Sigmoid colon (tissue), 4 donors: ENCODE data around the gene COL4A6.

Experiments used
- EP300 ChIP-seq, 4 donors: sonication (generic); formaldehyde crosslinking; IDR thresholded peaks; one replicate each; pipeline ENCODE4 v1.6.1; 2017; ENCODE audit warnings: antibody characterized with exemption in 4 of 4
- POLR2AphosphoS5 ChIP-seq, 4 donors: sonication (generic); formaldehyde crosslinking; IDR thresholded peaks; one replicate each; pipeline ENCODE4 v1.6.1; 2017; ENCODE audit warnings: antibody characterized with exemption in 4 of 4
- TF ChIP-seq, protein P1 (sequence below), 4 experiments: fragments of 450-650 bp in 3 of 4; fragments of 200-600 bp in 1 of 4; IDR thresholded peaks; one replicate each; pipeline ENCODE4 v1.5.1; 2016 to 2019; ENCODE audit warnings: antibody characterized with exemption in 4 of 4, mild to moderate bottlenecking in 3 of 4, moderate library complexity in 2 of 4

DNA sequence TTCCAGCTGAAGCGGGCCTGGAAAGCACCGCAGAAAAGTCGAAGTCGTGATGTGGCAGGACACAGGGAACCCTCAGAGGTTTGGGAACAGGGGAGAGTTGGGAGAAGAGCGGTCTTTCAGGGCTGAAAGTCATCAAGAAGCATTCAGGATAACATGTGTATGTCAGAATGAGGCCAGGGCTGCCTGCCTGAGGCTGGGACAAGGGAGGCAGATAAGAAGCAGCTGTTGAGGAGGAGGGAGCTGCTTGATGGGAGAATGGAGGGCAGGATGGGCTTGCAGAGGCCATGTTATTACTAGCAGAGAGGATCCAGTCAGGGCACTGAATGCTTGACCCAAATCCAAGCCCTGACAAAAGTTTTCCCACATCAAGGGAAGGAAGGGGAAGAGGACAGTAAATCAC lies 214.6 kb downstream of the COL4A6 start:
- TF ChIP-seq, protein P1, sequence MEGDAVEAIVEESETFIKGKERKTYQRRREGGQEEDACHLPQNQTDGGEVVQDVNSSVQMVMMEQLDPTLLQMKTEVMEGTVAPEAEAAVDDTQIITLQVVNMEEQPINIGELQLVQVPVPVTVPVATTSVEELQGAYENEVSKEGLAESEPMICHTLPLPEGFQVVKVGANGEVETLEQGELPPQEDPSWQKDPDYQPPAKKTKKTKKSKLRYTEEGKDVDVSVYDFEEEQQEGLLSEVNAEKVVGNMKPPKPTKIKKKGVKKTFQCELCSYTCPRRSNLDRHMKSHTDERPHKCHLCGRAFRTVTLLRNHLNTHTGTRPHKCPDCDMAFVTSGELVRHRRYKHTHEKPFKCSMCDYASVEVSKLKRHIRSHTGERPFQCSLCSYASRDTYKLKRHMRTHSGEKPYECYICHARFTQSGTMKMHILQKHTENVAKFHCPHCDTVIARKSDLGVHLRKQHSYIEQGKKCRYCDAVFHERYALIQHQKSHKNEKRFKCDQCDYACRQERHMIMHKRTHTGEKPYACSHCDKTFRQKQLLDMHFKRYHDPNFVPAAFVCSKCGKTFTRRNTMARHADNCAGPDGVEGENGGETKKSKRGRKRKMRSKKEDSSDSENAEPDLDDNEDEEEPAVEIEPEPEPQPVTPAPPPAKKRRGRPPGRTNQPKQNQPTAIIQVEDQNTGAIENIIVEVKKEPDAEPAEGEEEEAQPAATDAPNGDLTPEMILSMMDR (IDR thresholded peaks at IDR 0.05), result no peak
- no peak for TF ChIP-seq EP300 (IDR thresholded peaks at IDR 0.05)
- no peak for TF ChIP-seq POLR2AphosphoS5 (IDR thresholded peaks at IDR 0.05)
